Hematopoietic multipotent progenitor cell treated with erythropoietin and hydrocortisone succinate and interleukin-3 and kit ligand, for 4 days (in vitro differentiated cells): ENCODE measurements around the gene DCN.

Experiments used
- DNase-seq: peaks from one replicate; pipeline ENCODE4 v3.0.0-alpha.2; 2015

DCN gene

DNA sequence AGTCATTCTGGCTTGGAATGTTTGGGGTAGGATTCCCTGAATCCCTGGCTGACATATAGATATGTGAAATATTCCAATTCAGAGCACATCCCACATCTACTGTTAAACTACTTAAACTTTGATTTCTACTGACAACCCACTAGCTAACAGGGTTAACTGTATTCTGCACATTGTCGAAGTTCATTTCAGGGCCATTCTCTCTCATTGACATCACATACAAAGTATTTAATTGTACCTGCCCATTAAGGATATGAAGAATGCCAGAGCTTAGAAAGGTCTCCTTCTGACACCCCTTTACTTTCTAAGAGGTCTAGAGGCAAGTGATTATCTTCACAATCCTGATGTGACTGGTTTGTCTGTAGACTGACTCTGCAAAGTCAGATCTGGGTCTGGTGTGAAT lies 2.8 kb upstream of the DCN start:
- no peak for DNase-seq

DNA sequence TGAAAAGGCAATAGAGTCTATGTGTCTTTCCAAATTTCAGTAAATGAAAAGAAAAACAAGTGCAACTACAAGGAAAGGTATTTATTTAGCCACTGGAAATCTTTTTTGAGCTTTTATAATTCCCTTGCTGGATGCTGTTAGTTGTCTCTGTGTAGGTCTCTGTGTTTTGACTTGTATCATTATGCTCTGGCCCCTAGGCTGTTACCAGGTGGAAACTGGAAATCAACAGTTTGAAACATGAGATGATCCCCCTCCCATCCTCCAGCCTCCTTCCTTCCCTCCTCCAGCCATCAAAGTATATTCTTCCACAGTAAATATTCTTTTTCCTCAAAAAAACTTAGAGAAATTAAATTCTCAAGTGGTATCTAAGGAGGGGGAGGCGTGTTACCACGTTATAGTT lies 934 bp upstream of the DCN start:
- DNase-seq, result no peak

DNA sequence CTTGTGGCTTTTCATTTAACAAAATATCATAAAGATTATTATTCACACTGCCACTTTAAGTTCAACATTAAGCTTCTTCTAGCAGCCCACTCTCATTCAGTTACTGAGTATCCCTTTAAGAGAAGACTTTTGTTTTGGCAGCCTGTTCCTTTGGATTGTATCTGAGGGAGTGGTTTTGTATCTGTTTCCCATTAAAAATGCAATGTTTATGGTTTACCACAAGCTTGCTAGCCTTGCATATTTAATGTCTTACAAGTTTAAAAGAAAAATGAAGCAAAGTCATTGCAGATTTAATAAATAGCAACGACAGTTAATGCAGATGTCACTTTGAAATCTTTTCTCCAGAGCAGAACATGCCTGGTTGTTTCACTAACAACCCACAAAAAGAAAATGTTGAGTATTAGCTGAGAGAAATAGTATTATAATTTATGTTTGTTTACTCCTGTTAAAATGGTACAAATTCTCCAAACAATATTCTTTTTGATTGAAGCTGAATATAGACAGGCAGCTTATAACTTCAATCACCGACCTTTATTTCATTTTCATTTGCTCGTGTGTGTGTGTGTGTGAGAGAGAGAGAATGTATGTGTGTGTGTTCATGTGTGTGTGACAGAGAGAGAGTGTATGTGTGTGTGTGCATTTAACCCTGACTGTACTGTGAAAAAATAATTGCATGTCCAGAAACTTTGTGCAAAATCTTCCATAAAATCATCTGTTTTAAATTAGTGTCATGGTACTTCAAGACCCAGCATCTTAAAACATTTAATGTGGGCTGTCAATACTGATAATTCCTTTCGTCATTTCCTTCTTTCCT lies 1.8 kb downstream of the DCN start:
- peak; percentile 33 for DNase-seq

DNA sequence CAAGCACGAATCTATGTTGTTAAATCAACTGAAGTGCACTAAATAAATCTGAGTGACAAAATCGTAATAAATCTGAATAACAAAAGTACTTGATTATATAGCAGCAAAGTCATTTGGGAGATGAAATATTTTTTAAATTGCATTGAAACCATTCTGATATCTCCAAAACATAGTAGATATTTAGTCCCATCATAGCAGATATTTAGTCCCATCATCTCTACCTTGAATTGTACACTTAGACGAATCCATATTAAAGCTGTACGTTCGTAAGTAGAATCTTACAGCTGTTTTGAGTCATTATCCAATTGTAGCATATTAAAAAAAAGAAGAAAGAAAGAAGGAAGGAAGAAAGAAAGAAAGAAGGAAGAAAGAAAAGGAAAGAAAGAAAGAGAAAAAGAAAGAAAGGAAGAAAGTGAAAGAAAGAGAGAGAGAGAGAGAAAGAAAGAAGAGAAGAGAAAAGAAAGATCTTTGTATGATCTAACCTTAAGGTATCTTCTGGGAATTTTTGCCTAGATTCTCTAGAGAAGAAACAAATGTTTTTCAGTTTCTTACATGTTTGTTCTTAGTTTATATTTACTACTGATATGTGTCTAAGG lies 2.6 kb downstream of the DCN start:
- DNase-seq, result no peak

DNA sequence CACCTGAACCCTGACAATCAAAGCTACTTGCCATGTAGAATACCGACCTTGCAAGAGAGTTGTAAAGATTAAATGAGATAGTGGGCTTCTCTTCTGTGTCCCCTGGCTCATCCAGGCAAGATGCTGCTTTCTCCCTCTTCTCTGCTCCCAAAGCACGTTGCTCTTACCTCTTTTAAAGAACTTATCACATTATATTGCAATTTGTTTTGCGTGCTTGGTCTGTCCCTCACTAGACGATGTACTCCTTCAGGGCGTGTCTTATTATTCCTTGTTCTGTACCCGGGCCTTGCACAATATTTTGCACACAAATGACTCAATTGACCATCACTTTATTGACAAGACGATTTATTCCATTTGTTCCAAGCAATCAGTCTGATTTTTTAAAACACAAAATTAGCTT lies 3.3 kb downstream of the DCN start:
- DNase-seq, result no peak

DNA sequence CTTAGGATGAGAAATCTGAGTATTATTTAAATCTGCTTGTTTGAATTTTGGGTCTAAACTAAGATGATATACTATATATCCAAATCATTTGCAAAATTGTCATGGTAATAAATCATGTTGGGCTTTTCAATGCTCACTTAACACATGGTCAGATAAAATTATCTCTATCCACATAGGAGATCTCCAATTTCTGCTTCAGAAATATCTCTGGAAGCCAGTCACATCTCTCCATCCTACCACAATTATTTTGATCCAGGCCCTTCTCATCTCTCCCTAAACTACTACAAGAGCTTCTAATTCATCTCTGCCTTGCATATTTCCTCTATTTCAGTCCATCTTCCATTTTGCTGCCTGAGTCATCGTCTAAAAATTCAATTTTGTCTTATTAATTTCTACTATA lies 3.8 kb downstream of the DCN start:
- no peak for DNase-seq

DNA sequence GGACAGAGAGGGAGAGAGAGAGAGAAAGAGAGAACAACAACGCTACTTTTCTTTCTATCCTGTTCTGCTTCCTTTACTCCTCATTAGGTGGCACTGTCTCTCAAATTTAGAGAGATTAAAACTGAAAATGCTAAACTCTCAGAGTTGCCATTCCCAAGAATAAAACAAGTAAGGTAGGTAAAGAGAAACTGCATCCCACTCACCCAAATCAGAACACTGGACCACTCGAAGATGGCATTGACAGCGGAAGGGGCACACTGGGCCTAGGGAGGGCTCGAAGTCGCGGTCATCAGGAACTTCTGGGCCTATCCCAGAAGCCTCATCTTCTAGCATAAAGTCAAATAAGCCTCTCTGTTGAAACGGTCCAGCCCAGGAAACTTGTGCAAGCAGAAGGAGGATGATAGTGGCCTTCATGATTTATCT lies 4.5 kb downstream of the DCN start:
- peak; percentile 30 for DNase-seq

DNA sequence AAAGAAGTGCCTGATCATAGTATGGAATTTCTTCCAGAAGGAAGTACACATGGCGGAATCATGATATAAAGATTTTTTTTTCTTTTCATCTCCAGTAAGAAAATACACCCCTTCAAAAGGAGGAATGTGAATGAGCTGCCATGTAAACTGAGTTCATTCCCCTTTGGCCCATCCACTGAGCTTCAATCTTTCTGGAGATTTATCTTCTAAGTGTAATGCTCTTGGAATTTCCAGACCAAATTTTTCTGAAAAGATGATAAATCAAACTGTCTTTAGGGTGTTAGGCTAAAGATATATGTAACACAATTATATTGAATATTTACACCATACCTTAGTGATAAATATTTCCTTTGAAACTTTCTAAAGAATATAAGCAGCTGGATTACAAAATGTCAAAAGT lies 5.2 kb downstream of the DCN start:
- no peak for DNase-seq

DNA sequence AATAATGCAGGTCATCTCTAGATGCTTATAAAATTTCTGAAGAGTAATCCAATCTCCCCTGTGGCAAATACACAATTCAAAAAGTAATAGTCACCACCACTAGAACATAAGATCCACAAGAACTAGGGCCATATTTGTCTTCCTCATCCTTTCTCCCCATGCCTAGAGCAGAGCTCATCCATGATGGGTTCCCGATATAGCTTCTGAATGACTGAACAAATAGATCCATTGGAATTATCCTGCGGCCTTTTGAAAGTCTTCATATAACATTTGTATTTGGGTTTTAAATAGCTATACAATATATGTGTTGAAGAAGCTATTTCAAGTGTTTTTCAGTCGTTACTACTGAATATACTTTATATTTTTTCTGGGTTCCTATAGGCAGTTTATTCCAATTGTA lies 5.7 kb downstream of the DCN start:
- no peak for DNase-seq

DNA sequence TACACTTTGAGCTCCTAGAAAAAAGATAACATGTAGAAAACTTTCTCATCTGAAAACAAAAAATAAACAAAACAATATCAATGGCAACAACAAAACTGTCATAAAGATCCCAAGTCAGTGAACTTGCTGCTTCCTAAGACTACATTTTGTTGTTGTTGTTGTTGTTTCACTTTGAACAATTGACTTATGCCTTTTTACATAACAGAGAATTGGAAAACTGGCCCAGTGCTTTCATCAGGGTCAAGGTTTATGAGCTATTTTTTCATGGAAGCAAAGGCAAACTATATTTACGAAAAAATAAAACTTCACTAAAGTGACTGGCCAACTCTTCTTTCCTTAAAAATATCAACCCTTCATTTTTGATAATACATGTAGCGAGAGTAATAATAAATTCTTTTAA lies 6.3 kb downstream of the DCN start:
- no peak for DNase-seq

DNA sequence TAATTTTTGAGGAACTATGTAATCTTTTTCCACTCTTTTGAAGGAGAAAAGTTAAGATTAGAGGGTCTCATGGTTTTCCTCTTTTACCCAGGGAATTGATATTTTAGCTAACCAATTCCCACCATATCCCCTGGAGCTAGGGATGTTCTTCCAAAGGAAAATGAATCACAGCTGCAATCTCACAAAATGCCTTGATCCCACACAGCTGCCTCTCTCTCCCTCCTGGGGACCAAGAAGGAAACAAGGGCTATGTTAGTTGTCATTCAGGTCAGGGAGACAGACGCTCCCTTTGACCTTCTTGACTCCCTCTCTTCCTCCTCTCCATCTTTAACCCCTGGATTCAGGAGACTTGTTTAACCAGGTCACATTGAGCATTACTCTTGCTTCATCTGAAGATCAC lies 9.5 kb downstream of the DCN start:
- DNase-seq, result no peak

DNA sequence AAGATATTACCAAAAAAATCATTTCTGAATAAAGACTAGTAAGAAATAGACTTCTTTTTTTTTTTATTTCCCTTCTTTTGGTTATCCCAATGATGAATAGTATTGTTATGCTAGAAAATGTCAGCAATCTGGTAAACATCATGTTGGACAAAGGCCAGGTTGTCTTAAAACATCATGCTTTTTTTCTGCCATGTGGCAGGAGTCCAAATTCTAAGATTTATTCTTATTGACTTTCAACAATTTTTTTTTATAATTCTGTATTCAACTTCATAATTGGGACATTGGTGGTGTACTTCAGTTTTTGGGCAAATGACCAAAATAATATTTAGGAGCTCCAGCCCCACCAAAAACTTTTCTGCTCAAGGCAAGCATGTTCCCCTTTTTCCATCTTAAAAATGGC lies 10.5 kb downstream of the DCN start:
- no peak for DNase-seq

DNA sequence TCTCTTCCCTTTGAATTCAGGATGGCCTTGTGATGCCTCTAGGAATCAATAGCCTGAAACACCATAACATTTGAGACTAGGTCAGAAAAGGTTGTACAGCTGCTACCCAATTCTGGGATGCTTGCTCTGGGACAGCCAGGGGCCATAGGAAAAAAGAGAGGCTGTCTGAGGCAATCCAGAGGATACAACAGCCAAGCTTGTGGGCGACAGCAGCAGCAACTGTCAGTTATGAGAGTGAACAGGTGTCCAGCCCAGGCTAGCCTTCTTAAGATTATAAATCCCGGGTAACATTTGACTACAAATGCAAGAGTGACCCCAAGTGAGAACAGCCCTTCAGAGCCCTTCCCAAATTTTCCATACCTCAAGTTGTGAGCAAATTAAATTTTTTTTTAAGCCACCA lies 11.1 kb downstream of the DCN start:
- no peak for DNase-seq

DNA sequence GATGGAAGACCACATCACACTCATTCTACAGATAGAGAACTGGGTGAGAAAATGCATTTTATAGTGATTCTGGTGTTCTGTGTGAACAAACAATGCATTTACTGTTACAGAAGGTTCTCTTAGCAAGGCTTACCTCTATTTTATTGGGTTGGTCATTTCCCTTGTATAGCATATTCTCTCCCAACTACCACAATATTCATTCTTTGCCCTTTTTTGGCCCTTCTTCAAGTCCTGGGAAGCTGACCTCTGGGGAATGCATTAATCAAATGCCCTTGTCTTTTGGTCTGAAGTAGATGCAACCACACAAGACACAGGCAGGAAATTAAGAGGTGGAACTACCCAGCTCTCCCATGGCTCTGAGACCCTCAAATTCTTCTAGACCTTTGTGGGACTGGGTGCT lies 19.5 kb downstream of the DCN start:
- DNase-seq, result no peak

DNA sequence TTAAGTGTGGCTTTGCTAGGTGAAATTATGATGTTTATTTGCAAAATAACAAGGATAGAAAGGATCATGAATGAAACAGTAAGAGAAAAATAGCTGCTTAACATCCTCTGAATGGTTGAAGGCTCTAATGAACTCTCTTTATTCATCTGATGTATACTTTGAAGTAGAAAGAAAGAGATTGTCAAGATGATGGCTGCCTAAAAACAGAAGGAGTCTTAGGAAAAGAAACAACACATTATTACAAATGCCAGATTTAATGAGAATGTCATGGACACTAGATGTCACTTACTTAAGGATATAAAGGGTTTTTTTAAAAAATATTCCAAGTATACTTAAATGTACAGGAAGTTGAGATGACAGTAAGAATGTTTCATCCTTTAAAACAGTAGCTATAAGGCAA lies 21.6 kb downstream of the DCN start:
- no peak for DNase-seq

DNA sequence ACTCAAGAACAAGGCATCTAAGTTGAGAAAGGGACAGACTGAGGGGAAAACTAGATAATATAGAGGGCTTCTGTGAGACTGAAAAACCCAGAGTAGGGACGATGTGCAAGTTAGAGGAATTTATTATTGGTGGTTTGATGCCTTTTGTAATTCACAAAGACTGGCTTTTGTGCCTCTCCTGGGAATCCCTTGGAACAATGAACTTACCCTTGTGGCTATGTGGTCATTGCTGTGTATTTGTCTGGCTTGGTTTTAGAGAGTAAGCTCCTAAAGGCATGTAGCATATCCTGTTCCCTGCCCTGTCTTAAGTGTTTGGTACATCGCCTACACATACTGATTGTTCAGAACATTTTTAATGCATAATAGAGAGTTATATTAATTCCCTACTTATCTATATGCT lies 26.6 kb downstream of the DCN start:
- no peak for DNase-seq

DNA sequence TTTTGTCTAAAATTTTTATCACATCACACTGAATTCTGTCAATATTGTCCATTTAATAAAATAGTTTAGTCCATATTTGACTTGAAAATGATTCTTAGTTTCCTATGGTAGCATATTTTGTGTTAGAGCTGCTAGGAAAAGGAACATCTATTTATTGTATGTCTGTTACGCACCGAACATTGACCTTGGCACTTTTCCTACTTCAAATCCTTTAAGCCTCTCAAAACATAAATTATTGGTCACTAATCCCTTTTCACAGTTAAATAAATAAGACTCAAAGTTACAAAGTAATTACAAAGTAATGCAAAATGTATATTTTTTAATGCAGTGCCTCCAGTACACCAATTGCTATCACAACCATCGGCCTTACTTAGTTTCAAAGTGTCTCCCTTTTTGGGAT lies 28.5 kb downstream of the DCN start:
- no peak for DNase-seq

DNA sequence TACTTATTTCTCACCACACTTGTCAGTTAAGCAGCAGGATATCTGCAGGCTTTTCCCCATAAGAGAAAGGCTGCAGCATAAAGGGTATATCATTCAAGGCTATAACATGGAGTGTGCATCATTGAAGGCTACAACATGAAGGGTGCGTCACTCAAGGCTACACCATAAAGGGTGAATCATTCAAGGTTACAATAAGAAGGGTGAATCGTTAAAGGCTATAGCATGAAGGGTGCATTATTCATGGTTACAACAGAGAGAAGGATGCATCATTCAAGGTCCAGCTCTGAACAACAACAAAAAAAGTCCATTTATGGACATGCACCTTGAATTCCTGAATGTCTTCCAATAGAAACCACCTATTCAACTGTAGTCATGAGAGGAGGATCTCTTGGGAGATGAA lies 38.6 kb downstream of the DCN start:
- no peak for DNase-seq

DNA sequence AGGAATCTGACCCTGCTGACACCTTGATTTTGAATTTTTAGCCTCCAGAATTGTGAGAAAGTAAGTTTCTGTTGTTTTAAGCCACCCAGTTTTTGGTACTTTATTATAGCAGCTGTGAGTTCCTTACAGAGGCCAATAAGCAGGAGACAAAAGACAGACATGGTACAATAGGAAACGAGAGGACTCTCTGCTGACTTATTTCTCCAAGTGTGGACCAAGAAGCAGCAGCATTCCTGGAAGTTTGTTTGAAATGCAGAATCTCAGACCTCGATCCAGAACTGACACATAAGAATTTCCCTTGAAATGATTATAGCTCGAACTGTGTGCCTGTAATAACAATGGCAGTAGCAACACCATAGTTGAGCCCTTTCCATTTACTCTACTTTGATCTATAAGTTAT lies 39.4 kb downstream of the DCN start:
- no peak for DNase-seq

DNA sequence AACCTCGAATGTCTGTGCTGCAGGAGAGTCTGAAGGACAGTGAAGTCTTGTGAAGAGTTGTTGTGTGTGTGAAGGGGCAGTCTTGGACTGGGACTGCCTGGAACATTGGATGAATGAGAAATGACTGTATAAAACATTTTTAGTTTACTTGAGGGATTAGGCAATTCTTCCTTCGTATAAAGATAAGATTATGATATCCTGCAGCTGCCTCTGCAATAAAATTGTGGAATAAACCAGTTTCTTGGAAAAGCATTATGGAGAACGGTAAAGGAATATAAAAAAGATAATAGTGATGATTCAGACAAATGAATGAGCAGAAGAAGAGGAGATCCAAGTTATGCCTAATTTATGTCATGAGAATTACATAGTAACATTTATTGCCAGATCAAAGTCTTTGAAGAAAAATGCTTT lies 40.4 kb downstream of the DCN start:
- no peak for DNase-seq

DNA sequence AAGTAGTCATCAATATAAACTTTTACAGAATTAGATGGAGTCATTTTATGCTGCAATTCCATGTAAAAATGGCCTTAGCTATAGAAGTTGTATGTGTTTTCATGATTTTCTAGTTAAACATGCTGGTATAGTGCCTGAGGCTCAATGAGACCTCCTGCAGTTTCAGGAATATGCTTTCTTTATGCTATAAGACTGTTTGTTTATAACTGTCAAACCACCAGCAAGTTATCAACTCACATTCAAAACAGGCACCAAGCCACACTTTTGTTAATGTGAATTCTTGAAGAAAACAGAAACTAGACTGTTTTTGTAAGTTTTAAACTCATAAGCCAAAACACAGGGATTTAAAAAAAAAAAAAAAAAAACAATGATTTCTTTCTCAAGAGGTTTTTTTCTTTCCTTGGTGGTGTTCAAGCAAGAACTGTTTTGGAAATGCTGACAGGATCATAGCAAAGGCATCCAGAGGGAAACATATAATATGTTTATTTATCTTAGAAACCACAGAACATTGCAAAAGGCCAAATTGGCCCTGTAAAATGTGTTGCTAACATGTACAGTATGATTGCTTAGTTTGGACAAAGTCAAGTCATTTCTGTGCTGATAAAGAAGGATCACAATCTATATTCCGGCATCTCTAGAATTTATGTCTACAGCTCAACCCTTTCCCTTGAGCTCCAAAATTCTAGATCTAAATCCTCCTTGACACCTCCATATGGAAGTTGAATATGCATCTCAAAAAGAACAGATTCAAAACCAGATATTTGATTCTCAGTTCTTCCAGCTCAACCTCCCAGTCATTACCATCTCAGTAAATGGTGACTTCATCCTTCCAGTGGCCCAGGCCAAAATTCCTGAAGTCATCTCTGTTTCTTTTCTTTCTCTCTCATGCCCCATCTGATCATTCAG lies 42.3 kb downstream of the DCN start:
- DNase-seq, result no peak

DNA sequence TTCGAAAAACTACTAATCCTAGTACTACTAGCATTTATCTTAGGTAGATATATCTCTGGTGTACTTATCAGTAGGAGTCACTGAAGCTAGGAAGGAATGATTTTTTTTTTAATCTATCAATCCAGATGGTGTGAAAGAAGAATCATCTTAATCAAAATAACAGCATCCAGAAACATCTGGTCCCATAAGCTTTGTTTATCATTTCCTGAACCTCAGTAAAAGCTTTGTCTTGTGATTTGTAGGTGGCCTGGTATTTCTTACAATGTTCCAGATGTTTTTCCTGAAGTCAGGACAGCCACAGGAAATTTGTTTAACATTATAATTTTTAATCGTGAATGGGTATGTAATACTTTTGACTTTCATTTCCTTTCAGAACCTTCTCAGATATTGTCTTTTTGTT lies 43.3 kb downstream of the DCN start:
- DNase-seq, result no peak

DNA sequence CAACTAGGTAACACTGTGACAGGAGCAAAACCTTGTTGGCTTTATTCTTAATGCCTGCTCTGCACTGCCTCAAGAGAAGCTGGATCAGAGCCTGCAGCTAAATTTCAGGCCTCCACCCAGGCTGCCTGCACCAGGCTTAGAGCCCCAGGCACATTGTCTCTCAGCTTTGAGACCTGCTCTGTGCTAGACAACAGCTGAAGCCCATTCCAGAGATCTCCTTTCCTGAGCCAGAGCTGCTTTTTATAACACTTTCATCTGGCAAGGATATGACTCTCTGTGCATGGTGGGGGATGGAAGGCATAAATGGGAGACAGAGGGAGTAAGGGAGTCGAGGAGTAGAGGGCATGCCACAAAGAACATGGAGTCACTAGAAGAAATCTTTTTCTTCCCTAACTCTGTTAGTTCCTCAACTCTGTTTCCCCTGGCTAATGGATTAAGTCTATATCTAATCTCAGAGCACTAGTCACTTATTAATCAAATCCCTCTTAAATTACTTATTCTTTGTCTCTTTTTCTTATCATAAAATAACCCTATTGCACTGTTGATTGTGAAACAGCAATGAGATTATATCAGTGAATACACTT lies 44.2 kb downstream of the DCN start:
- peak; percentile 7 for DNase-seq

DNA sequence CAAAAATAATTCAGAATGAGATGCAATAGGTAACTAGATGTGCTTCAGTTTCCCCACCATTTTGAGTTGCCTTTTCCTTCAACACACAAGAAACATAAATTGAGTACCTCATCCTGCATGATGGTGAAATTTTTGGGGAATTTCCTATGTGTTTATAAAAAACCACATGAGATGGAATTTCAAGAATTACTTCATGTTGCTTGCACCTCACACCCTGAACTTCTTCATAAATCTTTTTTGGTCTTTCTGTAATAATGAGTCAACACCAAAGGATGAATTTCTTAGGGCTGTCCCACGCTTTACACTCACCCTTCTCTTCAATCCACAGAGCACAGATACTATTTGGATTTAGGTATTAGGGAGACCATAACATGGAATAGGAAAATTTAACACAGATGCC lies 48.7 kb downstream of the DCN start:
- no peak for DNase-seq
